Stimulated activated CD8-positive, alpha-beta memory T cell treated with anti-CD3 and anti-CD28 coated beads, Interleukin-15, amount 100 ng/mL, for 24 hours (primary cell): ENCODE results near the gene SEPTIN11.
"Not testable (repeated sequence)": the region's sequence is repeated elsewhere in the genome, so short reads cannot be mapped to it uniquely, and the experiment has no call there.

Source experiments
- DNase-seq: peaks from one replicate; pipeline ENCODE4 v3.0.0-alpha.2; 2020; ENCODE audit warnings: low read depth

The SEPTIN11 gene

GRCh38 chr4:76952071-76952470, 2.5 kb downstream of the SEPTIN11 start:
- DNase-seq = no peak

- no peak for DNase-seq
These were observed 3.4 kb downstream of the SEPTIN11 start for GRCh38 chr4:76952656-76953582.

- DNase-seq = no peak
These were observed 4.4 kb downstream of the SEPTIN11 start for GRCh38 chr4:76953956-76954355.

GRCh38 chr4:76954489-76954888, 4.9 kb downstream of the SEPTIN11 start:
- DNase-seq = no peak

- no peak for DNase-seq
These were observed 5.6 kb downstream of the SEPTIN11 start for GRCh38 chr4:76955182-76955581.

GRCh38 chr4:76957004-76957738, 7.6 kb downstream of the SEPTIN11 start:
- no peak for DNase-seq

- DNase-seq = no peak
These were observed 9.3 kb downstream of the SEPTIN11 start for GRCh38 chr4:76958891-76959290.

GRCh38 chr4:76960014-76960413, 10.5 kb downstream of the SEPTIN11 start:
- DNase-seq = no peak

GRCh38 chr4:76962406-76963130, 13.0 kb downstream of the SEPTIN11 start:
- DNase-seq = no peak

GRCh38 chr4:76963131-76963750, 13.7 kb downstream of the SEPTIN11 start:
- no peak for DNase-seq

- not testable (repeated sequence) for DNase-seq
These were observed 14.4 kb downstream of the SEPTIN11 start for GRCh38 chr4:76963927-76964326.

GRCh38 chr4:76964769-76965168, 15.2 kb downstream of the SEPTIN11 start:
- DNase-seq = no peak

- DNase-seq = no peak
These were observed 16.5 kb downstream of the SEPTIN11 start for GRCh38 chr4:76965866-76966579.

- no peak for DNase-seq
These were observed 19.4 kb downstream of the SEPTIN11 start for GRCh38 chr4:76968937-76969336.

- no peak for DNase-seq
These were observed 19.9 kb downstream of the SEPTIN11 start for GRCh38 chr4:76969495-76969894.

GRCh38 chr4:76969941-76970529, 20.5 kb downstream of the SEPTIN11 start:
- DNase-seq = no peak

- no peak for DNase-seq
These were observed 22.8 kb downstream of the SEPTIN11 start for GRCh38 chr4:76972306-76972705.

- DNase-seq = no peak
These were observed 24.6 kb downstream of the SEPTIN11 start for GRCh38 chr4:76974150-76974549.

GRCh38 chr4:76977113-76977512, 27.6 kb downstream of the SEPTIN11 start:
- DNase-seq = no peak

- no peak for DNase-seq
These were observed 28.3 kb downstream of the SEPTIN11 start for GRCh38 chr4:76977736-76978350.

- no peak for DNase-seq
These were observed 29.7 kb downstream of the SEPTIN11 start for GRCh38 chr4:76979236-76979635.
